Ecto neural progenitor cell (in vitro differentiated cells): Measurements from ENCODE around the gene ATP8A1.

Experiments used
- DNase-seq: peaks from one replicate; pipeline ENCODE4 v3.0.0-alpha.2; 2018; ENCODE audit warnings: low spot score

The ATP8A1 gene

DNA sequence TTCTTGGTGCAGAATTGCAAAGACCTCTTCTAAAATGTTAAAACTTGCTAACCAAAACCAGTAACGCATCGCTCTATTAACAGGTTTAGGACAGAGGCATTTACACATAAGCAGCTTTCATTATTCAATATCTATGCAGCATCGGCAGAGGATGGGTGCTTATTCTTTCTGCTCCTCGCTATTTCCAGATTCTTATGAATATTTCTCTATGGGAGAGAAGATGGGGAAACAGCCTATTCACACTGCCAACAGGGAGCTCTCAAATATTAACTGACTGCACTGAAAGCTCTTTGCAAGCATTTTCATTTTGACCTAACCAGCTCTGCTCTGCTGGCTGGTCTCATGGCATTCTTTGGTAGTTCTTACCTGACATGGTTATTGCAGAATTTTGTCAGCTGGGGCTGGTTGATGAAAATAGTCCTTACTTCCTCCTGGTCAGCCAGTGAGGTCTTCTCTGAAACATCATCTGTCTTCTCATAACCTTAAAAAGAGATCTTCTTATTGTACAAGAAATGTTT lies 30.2 kb downstream of the ATP8A1 start:
- no peak for DNase-seq

DNA sequence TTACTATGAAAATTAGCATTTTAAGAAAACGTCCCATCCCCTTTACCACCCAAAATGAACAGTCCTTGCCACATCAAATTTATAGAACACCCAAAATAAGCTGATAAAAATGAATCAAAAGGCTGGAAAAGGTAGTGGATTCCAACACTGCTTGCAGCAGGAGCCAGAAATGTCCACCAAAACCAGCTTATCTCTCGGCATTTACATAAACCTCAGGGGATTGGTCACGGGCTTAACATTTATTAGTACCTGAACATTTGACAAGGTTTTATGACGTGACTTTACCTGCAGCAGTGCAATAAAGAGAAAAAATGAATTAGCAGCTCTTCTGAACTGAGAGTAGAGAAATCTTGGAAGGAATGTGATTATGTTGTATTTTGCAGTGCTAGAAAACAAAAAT lies 31.6 kb downstream of the ATP8A1 start:
- no peak for DNase-seq

GRCh38 chr4:42624551-42624950 lies 32.4 kb downstream of the ATP8A1 start:
- DNase-seq = no peak

DNA sequence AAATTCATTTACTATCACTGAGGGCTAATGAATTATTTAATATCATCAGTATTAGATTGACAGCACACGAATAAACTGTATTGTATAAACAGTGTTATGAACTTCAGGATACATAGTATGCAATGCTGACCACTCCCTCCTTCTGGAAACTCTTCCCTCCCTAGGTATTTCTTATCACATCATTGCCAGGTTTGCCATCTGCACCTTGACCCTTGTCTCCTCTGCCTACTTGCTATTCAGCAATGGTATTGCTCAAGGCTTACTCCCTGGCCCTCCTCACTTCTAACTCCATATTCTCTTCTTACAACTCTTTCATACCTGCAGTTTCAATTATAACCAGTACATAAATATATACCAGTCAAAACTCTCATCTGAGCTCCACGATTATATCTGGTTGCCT lies 38.9 kb downstream of the ATP8A1 start:
- no peak for DNase-seq

GRCh38 chr4:42617030-42617429 lies 39.9 kb downstream of the ATP8A1 start:
- DNase-seq = no peak

- DNase-seq = no peak
These were observed 40.3 kb downstream of the ATP8A1 start for GRCh38 chr4:42616572-42616971.

- DNase-seq = no peak
These were observed 41.7 kb downstream of the ATP8A1 start for GRCh38 chr4:42615131-42615763.

GRCh38 chr4:42612898-42613297 lies 44.0 kb downstream of the ATP8A1 start:
- DNase-seq = no peak

GRCh38 chr4:42610941-42611340 lies 46.0 kb downstream of the ATP8A1 start:
- no peak for DNase-seq

DNA sequence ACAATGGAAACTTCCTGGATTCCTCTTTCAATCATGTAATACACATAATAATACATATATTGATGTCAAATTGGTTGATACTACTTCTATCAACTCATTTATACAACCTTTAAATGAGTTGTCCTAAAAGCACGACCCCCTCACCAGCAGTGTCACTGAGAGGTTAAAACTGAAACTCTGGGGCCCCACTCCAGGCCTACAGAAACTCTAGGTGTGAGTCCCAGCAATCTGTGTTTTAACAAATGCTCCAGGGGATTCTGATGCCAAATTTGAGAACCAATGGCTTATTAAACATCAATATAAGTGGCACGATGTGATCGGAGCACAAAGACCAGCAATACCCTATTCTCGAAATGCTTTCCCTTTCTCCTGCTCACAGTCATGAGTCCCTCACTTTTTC lies 47.9 kb downstream of the ATP8A1 start:
- no peak for DNase-seq

- DNase-seq = no peak
These were observed 48.4 kb downstream of the ATP8A1 start for GRCh38 chr4:42608551-42608950.

DNA sequence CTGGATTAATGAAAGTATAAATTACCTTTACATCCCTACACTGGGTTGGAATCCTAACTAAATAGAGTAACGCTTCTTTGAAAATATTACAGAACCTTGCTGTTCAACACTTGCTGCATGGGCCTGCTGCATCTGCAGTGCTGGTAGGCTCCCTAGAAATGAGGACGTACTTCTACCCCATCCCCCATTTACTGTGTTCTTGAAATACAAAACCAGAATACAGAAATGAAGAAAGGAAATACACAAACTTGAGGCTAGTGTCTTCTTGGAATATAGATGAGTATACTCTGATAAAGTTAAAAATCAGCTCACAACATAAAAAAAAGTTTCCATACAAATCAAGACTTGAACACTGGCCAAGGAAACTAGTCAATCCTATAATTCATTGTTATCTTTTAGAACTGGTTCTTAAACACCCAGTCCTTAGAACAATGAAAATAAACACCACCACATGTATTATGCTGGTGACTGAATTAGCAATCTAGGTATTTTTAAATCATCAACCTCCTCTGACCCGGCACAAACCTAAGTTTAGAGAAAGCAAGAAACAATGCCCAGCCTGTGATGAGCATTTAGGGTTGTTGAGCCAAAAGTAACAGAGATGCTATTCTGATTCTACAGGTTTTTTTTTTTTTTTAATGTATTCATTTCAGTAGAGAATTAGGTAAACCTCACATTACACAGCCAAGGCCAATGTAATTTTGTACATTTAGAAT lies 49.7 kb downstream of the ATP8A1 start:
- DNase-seq = no peak

DNA sequence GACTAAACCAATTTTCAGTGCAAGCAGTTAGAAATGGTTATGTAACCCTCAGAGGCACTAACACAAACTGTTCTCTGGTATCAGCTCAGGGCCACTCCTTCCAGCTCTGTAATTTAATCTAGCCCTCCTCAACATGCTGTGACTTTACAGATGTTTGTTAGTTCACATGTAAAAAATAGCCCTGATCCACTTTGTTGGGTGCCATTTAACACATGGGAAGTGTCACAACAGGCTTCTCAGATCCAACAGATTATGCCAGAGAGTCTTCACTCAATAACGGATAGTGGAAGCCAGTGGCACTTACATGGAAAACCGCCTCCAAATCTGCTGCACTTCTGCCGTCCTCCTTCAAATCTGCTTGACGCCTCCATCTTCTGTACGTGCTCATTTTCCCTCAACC lies 51.6 kb downstream of the ATP8A1 start:
- DNase-seq = no peak

GRCh38 chr4:42603862-42604261 lies 53.0 kb downstream of the ATP8A1 start:
- DNase-seq = no peak

DNA sequence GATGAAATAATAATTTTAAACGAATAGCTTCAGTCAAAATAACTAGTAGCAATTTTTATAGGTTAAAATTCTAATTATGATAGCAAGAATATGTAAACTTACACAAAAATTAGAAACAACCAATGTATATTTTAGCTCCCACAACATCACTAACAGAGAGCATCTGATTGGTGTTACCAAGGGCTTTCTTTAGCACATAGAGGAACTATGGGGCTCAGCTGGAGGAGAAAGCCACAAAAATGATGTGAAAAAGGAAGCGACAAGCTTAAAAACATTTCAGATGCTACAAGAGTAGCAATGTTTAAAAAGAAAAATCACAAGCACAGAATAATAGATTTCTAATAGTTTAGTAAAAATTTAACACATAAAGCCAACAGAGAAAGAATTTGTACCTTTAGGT lies 56.3 kb downstream of the ATP8A1 start:
- no peak for DNase-seq

DNA sequence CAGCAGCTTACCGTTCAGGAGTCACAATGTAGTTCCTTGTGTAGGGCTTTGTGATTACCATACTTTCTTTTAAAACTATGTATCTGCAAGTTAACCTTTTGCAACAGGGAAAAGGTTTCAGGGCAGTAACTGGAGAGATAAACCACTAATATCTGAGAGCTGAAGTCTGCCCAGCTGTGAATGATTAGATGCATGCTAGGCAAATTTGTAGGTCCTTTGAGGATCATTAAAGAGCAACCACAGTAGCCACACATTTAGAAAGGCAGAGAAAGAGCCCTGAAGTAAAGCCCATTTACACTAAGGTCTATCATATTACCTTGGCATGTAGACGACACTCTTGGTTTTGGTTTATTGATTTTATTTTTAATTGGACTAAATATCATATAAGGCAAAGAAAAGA lies 60.0 kb downstream of the ATP8A1 start:
- no peak for DNase-seq

DNA sequence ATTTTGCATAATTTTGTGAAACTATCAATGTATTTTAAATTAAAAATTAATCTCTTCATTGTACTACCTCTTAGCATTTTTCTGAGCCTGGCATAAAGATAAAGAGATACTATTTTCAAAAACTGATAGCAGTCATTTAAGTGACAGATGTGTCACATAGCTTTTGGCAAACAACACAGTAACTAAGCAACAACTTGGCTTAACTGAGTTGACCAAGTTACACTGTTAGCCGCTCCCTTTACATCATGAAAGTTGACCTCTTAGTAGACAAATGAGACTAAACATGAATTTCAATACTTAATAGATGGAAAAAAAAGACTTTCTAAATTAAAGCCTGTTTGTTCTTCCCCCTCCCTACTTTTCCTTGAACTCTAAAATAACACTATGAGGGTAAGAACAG lies 62.0 kb downstream of the ATP8A1 start:
- no peak for DNase-seq

- no peak for DNase-seq
These were observed 68.0 kb downstream of the ATP8A1 start for GRCh38 chr4:42588909-42589308.

DNA sequence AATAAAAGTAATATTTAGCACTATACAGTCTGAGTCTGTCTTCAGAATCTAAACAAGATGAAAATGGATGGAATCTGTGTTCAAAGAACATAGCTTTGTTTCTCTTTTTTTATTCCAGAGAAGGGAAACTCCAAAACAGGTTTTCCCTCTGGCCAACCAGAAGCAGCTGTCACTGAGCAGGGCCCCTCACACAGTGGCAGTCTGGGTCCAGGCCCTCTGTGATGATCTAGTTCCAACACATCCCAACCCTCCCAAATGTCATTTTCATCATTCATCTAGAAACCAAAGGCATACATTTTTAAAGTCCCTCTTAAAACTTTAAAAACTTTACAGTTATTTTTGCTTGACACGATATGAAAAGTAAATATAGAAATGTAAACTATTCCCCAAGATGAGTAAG lies 70.1 kb downstream of the ATP8A1 start:
- no peak for DNase-seq

DNA sequence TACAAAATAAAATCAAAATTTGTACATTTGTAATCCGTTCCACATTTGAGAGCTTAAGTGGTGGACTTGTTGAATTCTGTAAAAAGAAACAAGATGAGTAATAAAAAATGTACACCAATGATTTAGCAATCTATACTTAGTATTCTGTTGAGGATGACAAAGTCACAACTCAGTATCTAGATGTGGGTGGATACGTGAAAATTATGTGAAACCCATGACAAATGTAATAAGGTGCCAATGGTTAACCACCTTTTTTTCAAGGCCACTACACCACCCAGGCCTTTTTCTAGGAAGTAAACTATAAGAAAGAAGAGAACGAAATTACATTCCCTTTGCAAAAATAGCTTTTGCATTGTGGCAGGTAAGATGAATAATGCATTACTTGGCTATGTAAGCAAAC lies 77.0 kb downstream of the ATP8A1 start:
- no peak for DNase-seq

GRCh38 chr4:42578187-42578586 lies 78.7 kb downstream of the ATP8A1 start:
- DNase-seq = no peak

- no peak for DNase-seq
These were observed 82.0 kb downstream of the ATP8A1 start for GRCh38 chr4:42574870-42575430.

DNA sequence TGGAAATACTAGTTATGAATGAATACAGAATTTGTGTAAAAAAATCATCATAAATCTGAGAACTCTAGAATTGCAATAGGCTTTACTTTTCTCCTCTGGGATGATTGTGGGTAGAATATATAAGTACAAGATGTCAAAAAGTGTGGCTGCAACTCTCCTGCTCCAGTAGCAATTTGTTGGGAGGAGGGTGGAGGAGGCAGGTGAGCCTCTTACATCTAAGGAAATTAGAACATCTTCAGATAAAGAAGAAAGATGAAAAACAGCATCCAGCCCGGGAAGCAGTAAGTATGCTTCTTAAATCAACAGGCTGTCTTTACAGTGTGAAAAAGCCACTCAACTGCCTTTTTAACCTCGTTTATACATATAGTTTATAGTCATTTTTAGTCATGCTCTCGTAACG lies 83.7 kb downstream of the ATP8A1 start:
- no peak for DNase-seq

DNA sequence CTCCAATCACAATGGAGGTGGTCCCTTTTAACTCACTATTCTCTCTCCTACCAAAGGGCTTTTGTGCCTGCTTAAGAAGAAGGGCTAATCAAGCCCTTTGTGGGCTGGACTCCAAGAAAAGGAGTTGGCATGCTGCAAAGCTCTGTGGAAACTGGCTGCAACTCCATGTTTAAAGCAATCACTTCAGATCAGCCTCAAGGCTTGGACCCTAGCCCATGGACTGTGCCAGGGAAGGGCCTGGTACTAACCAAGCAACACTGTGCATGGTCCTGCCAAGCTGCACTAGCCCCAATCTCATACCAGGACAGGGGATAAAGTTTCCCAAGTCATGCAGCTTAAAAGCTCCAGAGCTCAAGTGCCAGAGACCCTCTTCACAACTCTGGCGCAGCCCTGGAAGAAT lies 86.7 kb downstream of the ATP8A1 start:
- peak; percentile 45 for DNase-seq
